GM18519 (cell line): ENCODE results near the gene TRMT61A.

Experiments
- ATAC-seq: cut with Tn5 transposase; IDR thresholded peaks from one replicate; pipeline ENCODE4 v1.9.1; 2021; ENCODE audit warnings: mild to moderate bottlenecking, moderate library complexity; ENCODE audit not compliant: unreplicated experiment, low FRiP score

Gene TRMT61A

GRCh38 chr14:103561381-103562178, 32.6 kb downstream of the TRMT61A start:
- ATAC-seq = no peak

DNA sequence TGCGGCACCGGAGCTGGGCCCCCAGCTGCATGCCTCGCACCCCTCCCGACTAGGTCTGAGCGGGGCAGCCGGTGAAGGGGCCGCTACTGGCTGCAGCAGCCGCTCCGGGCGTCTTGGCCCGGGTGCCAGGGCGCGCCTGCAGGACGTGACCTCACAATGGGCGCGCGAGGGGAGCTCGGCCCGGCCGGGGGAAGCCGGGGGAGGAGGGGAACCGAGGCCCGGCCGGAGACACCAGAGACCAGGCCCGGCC, 33.1 kb downstream of the TRMT61A start:
- ATAC-seq = no peak

DNA sequence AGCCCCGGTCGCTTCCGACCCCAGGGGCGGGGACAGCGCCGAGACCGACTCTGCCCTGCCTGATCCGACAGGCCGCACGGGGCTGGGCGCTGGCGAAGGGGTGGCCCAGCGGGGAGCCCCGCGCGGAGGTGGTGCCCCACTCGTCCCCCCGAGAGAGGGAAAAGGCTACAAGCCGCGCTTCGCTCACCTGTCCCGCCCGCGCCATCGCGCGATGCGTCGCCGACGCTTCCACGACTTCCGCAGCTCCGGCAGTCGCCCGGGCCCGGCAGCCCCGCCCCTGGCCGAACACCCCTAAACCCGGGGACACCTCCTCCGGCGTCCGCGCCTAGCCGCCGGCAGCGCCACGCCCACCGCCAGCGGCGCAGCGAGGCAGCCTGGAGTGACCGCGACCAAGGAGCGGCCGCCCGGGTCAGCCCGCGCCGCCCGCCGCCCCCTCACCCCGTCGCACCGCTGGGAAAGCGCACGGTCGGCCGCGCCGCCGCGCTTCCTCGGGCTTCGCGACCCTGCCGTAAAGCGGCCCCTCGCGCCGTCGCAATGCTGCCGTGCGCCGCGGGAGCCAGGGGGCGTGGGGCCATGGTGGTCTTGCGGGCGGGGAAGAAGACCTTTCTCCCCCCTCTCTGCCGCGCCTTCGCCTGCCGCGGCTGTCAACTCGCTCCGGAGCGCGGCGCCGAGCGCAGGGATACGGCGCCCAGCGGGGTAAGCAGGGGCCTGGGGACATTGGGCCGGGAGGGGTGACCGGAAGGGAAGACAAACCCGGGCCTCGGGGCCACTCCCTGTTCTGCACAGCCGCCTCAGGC, 33.6 kb downstream of the TRMT61A start, which contains the start of the genes BAG5 and COA8:
Gene BAG5, minus strand, starts transcription at position 229 of the 797 bp plus-strand sequence. CDS start 1,493 bp downstream, outside the sequence.
Gene COA8, plus strand, starts transcription at position 532 of the 797 bp plus-strand sequence. Its CDS starts 42 bp downstream, at position 574.
- ATAC-seq = peak; percentile 60

GRCh38 chr14:103563226-103563620, 34.2 kb downstream of the TRMT61A start:
- no peak for ATAC-seq

DNA sequence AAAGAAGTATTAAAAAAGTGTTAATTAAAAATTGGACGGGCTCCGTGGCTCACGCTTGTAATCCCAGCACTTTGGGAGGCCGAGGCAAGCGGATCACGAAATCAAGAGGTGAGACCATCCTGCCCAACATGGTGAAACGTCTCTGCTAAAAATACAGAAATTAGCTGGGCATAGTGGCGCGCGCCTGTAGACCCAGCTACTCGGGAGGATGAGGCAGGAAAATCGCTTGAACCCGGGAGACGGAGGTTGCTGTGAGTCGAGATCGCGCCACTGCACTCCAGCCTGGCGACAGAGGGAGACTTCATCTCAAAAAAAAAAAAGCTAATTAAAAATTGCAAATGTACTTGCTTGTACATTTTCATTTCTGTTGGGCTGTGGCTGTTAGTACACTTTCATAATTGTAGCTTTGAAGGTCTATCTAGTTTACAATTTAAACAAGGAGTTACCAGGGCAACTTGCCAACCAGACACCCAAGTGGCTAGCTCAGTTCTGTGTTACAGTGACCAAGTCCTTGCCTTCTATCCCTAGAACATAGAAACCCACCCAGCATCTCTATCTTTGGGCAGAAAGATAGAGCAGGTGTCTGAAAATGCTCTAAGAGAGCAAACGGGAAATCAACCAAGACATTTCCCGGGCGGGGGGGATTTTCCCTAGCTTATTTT, 35.0 kb downstream of the TRMT61A start:
- no peak for ATAC-seq

DNA sequence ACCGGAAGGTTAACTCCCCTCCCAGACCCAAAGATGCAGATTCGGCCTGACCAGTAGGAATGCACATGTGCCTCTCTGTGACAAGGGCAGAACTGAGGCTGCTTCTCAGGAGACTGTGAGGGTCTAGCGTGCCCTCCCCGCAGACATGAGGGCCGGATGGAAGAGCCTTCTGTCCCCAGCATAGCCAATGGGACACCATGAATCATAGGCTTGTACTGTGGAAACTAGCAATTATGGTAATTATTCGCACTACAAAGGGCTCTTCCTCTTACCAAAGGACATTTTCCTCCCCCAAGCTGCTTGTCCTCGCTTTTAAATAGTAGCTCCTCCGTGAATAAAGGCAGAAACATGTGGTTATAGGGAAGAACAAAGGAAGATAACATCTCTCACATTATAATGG, 40.0 kb downstream of the TRMT61A start:
- ATAC-seq = no peak

DNA sequence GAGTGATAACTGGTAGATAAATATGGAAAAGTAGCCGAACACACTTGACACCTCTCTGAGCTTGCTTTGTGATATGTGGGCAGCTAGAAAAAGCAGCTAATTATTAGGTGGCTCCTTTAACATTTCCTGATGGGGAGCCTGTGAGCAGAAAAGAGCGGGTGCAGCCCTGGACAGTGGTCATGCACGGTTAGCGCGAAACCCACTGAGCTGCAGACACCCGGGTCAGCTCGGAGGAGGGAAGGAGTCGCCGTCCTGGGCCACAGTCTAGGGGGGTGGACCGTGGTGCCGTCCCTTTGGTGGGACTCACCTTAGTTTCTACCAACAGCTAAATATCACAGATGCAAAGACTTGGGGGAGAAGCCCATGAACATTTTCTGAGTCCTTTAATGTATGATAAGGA, 40.4 kb downstream of the TRMT61A start:
- no peak for ATAC-seq

DNA sequence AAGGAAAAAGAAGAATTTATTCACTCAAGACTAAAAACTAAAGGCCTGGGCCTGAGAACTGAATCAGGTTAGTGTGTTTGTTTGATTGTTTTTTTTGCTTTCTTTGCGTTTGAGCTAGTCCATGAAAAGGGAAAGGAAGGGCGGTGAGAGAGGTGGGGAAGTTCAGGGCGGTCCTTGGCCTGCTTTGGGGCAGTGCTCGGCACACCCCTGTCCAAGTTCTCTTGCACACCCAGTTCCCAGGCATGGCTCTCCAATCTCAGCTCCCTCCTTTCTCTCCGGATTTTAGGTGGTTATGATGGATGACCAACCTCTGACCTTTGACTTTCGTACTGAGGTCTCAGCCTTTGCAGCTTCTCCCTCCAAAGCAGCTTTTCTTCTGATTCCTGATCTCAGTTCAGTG, 45.1 kb downstream of the TRMT61A start:
- ATAC-seq = no peak

- no peak for ATAC-seq
Measured at GRCh38 chr14:103574707-103575285, 45.8 kb downstream of the TRMT61A start.

DNA sequence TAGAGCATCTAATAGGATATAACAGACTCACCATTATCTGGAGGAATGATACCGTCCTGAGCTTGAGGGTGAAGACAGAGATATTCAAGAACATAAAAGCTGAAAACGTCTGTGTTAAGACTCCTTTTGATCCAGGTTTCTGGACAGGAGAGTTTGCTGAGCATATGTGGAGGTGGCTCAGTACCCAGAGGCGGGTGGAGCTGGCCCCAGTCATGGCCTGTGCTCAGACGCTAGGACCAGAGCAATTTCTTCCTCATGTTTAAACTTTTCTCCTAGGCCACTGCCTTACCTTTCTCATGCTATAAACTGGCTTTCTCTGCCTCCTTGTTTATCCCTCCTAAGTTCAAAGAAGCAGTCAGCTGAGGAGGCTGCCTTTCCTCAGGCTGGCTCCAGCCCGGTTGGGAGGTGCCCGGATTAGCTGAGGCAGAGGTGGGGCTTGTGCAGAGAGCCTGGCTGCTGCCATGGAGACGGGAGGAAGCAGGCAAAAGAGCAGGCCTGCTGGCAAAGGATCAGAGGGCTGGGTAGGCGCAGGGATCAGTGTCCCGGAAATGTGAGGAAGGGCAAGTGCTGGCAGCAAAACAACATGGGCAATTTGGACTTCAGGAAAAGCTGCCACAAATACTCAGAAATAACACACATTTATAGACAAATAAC, 47.5 kb downstream of the TRMT61A start:
- ATAC-seq = no peak

DNA sequence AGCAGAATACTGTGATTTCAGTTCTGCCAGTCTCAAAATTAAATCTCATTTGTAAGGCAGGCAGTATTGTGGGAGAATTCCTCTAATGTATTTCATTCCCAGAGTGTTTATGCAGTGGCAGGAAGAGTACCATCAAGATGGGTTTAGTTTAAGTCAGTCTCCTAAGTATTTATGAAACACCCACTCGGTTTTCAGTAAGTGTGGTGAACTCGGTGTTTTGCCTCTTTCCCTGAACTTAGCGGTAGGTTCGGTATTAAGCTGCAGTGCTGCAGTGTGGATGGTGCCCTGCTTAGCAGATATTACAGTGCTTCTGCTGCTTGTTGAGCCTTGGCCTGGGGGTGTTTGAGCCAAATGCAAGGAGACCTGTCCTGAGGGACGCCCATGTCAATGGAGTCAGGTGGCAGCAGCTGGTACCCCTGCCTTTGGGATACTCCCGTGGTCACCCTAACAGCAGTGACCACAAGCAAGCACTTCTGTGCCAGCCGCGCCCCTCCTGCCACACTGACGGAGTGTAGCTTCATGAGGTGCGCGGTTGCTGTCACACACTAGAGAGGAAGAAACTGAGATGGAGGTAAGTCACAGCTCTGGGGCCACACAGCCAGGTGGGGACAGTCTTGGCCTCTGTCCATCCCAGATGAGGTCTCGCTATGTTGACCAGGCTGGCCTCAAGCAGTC, 49.5 kb downstream of the TRMT61A start:
- no peak for ATAC-seq

- ATAC-seq = no peak
Measured at GRCh38 chr14:103581206-103581605, 52.2 kb downstream of the TRMT61A start.

- ATAC-seq = no peak
Measured at GRCh38 chr14:103581954-103582703, 53.1 kb downstream of the TRMT61A start.

DNA sequence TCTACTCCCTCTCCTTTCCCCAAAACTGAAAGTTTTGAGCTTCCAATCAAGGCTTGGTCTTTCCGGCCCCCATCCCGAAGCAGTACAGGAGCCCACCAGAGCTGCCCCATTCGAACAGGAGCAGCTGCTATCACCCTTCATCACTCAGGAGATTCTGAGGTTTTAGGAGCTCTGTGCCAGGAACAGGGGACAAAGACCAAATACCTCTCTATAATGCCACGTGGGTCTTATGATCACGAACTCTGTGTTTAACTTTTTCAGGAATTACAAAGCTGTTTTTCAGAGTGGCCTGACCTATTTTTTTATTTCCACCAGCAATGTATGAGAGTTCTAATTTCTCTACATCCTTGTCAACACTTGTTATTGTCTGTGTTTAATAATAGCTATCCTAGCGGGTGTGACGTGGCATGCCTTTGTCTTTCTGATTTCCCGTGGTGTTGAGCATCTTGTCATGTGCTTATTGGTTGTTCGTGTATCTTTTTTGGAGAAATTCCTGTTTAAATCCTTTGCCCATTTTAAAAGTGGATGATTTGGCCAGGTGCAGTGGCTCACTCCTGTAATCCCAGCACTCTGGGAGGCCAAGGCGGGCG, 55.4 kb downstream of the TRMT61A start:
- no peak for ATAC-seq
